ENCODE measurements around the gene TBKBP1. TPM values are rescaled to one million over a fixed set of nuclear protein-coding genes. Genes with fewer than 3 reads are reported as not detected.
A peak's percentile ranks its signal among the peaks of the same experiment; 100 is the strongest.
"Not testable (repeated sequence)": the region's sequence is repeated elsewhere in the genome, so short reads cannot be mapped to it uniquely, and the experiment has no call there.

TBKBP1 gene
- total RNA-seq, 1 experiment from 2014 or later = 5.5 TPM

DNA sequence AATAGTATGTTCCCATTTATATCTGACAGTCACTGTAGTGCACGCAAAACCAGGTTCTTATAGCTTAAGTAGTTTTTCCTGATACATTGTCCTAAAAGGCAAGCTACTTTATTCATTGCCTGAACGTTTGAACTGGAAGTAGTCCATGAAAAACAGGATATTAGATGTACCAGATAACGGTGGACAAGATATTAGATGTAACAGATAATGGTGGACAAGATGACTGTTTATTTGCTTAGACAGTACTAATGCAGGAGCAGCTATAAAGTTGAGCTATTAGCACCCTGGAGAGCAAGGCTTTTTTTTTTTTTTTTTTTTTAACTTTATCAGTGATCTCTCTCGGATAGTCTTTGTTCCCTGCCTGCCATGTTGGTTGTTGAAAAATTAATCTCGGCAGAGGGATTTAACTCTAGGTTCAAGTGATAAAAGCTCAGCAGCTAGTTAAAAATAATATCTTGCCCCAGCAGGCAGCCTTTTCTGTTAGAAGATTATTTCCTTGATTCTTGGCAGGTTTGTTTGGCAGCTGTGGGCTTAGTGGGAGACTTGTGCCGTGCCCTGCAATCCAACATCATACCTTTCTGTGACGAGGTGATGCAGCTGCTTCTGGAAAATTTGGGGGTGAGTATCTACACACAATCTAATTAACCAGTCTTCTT lies 17.3 kb upstream of the TBKBP1 start:
- DNase-seq (ENCODE audit: low spot score) = no peak

DNA sequence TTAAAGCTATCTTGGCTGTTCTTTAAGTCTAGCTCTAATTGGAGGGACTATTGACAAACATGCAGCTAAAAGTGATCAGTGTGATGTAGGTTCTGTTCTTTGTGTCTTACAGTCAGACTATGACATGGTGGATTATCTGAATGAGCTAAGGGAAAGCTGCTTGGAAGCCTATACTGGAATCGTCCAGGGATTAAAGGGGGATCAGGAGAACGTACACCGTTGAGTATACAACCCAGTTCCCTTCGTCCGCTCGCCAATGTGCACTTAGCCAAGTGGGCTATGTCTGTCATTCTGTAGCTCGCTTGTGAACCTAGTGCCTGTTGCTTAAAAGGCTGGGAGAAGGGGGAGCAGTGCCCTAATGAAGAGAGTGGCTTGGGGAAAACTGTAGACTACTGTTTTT lies 15.8 kb upstream of the TBKBP1 start:
- DNase-seq (ENCODE audit: low spot score) = no peak

GRCh38 chr17:47682138-47682537 lies 11.8 kb upstream of the TBKBP1 start:
- no peak for DNase-seq (ENCODE audit: low spot score)

GRCh38 chr17:47682727-47683126 lies 11.2 kb upstream of the TBKBP1 start:
- not testable (repeated sequence) for DNase-seq (ENCODE audit: low spot score)

GRCh38 chr17:47684025-47684424 lies 9.9 kb upstream of the TBKBP1 start:
- no peak for DNase-seq (ENCODE audit: low spot score)

DNA sequence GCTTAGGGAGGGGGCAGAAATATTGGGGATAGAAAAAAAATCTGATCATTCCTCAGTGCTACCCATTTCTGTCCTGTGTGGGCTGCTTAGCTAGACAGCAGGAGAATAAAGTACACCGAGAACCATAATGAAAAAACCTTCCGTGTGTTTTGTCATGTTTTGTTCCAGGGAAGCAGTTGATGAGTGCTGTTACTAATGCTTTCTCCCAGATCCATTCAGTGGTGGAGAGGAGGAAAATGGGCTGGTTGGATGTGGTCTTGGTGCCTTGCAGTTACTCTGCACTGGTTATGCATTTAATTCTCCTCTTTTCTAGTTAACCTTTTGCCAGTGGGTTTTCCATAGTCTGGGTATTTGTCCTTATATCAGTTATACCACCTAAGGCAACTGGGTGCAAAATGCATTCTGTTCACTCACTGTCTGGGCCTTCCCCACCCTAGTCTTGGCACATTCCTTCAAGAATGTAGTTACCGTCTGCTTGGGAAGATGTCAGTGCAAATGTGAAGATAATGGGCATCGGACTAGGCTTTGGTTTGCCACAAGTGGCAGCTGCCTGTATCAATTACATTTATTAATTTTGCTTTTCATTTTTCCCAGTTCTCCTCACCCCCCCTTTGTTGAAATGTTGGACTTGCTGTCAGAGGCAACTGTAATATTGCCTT lies 9.3 kb upstream of the TBKBP1 start:
- no peak for DNase-seq (ENCODE audit: low spot score)

- DNase-seq (ENCODE audit: low spot score) = no peak
Measured at GRCh38 chr17:47685556-47686275, 8.2 kb upstream of the TBKBP1 start.

GRCh38 chr17:47686276-47686635 lies 7.7 kb upstream of the TBKBP1 start:
- no peak for DNase-seq (ENCODE audit: low spot score)

DNA sequence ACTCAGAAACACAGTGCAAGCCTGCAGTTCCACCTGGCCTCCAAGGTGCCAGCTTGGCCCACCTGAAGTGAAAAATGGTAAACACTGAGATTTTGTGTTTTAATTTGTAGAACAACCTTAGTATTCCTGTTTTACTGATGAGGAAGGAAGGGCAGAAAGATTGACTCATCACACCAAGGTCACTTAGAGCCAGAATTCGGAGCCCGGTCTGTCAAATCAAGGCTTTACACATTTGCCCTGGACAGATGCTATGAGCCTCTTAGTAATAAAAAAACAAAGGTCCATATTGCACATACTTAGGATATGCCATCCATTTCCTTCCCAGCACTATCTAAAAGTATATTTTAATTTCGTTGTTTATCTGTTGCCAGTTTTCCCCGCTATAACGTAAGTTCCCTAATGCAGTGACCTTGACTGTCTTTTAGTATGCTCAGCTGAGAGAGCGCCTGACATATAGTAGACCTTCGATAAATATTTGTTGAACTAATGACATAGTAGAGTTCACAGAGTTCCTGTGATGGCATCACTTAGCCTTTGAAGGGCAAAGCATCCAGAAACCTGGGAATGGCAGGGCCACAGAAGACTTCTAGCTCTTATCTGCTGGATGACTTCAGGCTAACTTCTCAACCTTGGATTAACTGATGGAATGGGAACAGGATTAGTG lies 7.2 kb upstream of the TBKBP1 start:
- DNase-seq (ENCODE audit: low spot score) = no peak

DNA sequence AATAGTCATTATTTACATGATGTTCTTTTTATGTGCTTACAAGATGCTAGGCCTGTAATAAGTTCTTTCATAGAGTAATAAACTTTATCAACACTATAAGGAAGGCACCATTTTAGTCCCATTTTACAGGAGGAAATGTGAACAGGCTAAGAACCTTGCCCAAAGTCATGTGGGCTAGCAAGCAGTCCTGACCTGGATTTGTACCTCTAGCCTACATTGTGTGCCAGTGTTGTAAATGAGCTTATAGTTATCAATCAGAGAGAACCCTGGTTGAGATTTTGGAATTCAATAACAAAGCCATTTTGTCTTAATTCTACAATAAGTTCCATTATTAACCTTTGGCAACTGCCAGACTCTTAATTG lies 6.7 kb upstream of the TBKBP1 start:
- no peak for DNase-seq (ENCODE audit: low spot score)

DNA sequence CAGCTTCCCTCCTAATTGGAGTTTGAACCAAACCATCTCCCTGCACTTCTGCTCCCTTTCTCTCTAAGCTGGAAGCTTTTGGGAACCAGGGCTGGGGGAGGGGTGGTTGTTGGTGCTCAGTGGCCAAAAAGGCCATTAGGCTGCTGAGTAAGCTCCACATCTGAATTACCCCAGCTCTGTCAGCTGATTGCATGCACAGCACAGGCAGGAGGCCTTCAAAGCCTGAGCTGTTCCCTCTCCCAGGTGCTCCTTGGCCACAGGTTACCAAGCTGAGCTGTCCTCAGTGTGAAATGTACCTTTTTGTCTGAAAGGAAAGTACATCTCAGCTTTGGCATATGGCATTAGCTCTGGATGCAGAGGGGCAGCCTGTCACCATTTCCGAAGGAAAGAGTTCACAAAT lies 6.2 kb upstream of the TBKBP1 start:
- peak; percentile 20 for DNase-seq (ENCODE audit: low spot score)

DNA sequence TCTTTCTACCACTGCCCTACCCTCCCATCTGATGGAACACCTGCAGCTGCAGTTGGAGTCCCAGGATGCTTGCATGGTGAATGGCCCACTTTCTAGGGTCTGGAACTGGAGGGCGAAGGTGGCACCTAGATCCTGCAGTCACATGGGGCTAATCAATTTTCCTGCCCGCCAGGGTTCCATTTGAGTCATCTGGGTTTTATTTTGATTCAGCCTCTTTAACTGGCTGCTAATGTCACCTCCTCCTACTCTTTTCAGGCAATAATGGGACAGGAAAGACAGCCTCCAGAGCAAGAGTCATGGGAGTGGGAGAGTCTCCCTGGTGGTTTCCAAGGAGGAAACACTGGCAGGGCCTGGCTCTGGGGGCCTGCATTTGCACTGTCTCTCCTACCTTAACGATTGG lies 3.8 kb upstream of the TBKBP1 start:
- no peak for DNase-seq (ENCODE audit: low spot score)

GRCh38 chr17:47692137-47692894 lies 1.6 kb upstream of the TBKBP1 start:
- DNase-seq (ENCODE audit: low spot score) = no peak

DNA sequence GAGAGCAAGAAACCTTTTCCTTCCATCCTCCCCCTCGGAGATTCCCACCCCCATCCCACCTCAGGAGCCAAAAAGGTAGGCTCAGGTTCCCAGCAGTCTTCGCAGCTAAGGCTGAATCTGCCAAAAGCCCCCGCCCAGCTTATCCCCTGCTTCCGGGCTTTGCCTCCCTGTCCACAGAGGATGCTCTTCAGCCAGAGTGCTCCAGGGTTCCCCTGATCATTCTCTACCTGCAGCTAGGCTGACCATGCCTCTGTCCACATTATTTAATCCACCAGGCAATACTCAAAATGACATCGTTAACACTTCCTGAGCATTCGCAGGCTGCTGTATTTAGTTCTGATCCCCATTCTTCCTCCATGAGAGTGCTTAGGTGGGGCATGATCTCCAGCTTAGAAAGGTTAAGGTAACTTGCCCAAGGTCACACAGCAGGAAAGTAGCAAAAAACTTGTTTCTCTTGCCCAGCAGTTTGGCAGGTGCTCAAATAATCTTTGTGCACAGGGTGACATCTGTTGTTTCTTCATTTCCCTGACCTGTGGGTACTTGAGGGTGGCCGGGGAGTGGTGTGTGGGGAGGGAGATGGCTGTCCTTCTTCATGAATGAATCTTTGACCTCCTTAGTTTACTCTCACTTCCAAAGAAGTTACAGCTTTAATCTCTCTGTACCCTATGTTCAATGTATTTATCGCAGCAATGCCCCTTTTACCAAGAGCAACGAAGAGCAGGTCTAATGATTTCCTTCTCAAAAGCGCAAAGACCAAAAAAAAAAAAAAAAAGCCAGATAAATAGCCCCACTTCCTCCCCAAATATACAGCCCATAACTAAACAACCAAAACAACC lies 848 bp upstream of the TBKBP1 start:
- DNase-seq (ENCODE audit: low spot score) = no peak

GRCh38 chr17:47694581-47695428 lies 844 bp downstream of the TBKBP1 start:
- no peak for DNase-seq (ENCODE audit: low spot score)

DNA sequence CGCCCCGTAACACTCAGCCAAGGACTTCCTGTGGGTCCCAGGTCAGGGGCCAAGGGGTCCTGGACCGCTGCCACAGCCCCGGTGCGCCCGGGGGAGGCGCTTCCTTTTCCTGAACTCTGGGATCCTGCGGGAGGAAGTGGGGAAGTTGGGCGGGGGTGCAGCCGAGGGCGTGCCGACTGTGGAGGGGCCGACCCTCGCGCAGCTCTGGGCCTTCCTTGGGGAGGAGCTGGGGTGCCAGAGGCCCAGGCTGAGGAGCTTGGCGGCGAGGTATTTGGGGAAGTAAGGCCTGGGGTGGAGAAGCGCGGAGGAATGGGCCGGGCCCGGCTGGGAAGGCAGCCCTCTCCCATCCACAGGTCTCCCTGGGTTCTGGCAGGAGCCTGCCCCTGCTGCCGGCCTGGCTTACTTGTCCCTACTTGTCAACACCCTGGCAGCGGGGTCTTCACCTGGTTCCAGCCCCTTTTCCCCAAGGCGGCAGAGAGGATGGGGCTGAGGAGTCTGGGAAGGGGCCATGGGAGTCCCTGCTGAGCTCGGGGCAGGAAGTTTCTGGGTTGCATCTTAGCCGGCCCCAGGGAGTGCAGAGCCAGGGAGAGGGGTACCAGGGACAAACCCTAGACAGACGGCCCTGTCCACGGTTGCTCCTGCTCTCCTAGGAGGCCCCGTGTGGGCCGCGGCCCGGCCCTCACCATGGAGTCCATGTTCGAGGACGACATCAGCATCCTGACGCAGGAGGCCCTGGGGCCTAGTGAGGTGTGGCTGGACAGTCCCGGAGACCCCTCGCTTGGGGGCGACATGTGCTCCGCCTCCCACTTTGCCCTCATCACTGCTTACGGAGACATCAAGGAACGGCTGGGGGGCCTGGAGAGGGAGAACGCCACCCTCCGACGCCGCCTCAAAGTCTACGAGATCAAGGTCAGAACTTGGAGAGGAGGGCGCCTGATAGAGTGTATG lies 1.7 kb downstream of the TBKBP1 start:
- DNase-seq (ENCODE audit: low spot score) = no peak

GRCh38 chr17:47696717-47697642 lies 3.0 kb downstream of the TBKBP1 start:
- no peak for DNase-seq (ENCODE audit: low spot score)

Data from A172 (cell line).